ENCODE measurements around the gene TAB2.
"Not testable (repeated sequence)": the region's sequence is repeated elsewhere in the genome, so short reads cannot be mapped to it uniquely, and the experiment has no call there.

The TAB2 gene

GRCh38 chr6:149335924-149336608 is 18.6 kb downstream of the TAB2 start:
- no peak for DNase-seq

DNA sequence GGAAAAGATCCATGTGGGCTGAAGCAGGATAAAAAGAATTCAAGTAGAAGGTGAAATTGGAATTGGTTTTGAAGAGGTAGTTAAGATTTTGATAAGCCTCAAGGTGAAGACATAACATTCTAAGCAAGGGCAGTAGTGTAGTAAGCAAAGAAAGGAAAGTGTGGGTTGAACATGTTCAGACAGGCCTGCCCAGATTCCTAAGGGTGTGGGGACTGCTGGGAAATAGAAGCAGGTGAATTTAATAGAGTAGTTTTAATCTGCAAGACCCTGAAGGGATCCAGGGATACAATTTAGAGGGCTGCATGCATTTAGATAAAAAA is 19.1 kb downstream of the TAB2 start:
- no peak for DNase-seq

DNA sequence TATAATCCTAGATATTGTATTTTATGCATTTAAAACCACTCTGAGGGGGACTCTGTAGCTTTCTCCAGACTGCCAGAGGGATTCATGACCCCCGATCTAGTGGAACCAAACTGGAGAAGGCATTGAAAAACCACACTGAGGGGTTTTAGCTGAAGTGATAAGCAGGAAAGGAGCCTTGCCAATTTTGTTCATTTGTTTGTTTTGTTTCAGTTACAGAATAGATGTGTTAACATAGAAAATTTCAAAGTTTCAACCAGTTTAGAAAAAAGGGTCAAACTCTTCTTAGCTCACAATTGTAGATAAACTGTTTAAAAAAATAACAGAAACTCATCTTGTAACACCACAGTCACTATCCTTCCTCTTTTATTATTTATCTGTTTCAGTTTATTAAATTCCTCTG is 19.8 kb downstream of the TAB2 start:
- DNase-seq = no peak

DNA sequence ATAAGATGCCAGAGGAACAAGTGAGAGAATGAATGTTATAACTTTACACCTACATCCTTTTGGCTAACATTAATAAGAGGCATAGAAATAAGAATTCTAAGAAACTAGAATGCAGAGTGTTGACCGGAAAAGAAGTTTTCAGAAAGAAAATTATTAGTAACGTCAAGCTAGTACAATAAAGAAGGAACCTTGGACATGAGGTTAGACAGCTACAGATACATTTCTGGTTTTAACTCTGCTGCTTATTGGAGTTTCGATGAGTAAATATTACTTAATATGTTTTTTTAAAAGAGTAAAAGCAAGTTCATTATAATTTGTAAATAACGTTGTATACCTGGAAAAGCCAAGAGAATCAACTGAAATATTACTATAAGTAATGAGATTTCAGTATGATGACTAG is 22.7 kb downstream of the TAB2 start:
- no peak for DNase-seq

GRCh38 chr6:149342525-149342924 is 25.0 kb downstream of the TAB2 start:
- DNase-seq = no peak

DNA sequence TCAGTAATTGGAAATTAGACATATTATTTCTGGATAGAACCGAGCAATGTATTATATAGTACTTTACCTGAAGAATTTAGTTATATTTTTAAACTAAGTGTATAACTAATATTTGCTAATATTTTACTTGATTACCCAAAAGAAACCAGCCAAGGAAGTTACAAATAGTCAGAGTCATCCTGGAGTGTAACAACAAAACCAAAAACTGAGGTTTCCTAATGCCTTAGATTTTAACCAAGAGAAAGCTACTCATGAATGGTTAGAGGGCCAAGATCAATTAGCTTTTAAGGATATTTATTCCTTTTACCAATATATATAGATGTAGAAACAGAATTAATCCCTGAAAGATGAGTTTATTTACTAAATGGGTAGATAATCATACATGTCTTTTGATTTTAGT is 26.0 kb downstream of the TAB2 start:
- DNase-seq = no peak

DNA sequence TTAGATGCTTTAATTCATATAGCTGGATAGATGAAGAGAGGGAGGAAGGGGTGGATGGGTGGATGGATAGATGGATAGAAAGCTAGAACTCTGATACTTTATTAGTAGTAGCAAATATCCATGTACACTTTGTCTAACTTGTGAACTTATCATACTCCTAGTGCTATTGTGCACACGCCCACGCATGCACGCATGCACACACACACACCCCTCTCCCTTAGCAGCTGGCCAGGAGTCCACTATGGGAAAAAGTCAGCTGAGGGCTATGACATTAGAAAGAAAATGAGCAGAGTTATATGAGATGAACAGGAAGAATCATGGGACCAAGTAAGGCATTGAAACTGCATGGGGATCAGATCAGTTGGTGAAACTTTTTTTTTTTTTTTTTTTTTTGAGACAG is 28.6 kb downstream of the TAB2 start:
- no peak for DNase-seq

DNA sequence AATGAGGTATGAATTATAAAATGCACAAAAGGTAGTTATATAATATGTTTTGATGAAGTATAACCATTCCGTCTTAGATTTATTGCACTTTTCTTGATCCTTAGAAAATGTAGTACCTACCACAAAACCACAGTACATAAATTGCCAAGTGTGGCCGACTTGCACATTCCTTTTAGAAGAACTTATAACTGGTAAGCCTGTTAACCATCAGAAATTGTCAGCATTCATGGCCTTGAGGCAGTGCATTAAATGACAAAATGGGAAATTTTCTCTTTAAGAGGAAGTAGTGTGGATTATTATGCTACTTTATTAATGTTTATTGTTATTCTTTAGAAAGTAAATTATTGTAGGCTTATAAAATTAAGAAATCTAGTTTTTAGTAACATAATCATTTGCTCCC is 29.6 kb downstream of the TAB2 start:
- no peak for DNase-seq

DNA sequence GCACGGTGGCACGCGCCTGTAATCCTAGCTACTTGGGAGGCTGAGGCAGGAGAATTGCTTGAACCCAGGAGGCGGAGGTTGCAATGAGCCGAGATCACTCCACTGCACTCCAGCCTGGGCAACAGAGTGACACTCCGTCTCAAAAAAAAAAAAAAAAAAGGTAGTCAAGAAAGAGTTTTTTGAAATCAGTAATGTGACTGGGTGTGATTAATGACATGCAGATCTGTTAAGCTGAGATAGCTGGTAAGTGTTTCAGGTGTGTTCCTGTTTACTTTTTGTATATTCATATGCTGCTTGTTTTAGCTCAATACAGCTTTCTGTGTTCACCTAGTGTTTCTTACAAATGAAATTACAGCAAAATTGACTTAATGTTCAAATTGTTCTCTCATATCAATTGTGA is 31.8 kb downstream of the TAB2 start:
- DNase-seq = not testable (repeated sequence)

DNA sequence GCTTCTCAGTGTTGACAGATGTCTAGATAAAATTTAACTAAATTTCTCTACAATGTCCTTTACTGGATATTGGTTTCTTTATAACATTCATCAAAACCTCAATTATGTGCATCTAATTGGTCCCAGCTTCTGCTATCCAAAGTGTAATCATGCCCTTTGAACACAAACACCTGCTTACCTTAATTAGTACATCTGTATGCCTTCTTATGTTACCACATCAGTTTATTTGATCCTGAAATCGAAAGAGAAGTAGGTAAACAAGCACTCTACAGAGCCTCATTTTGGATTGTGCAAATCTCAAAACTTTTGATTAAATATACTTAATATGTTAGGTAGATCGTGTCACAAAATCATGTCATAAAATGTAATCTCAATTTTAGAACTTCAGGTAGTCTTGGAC is 36.5 kb downstream of the TAB2 start:
- no peak for DNase-seq

DNA sequence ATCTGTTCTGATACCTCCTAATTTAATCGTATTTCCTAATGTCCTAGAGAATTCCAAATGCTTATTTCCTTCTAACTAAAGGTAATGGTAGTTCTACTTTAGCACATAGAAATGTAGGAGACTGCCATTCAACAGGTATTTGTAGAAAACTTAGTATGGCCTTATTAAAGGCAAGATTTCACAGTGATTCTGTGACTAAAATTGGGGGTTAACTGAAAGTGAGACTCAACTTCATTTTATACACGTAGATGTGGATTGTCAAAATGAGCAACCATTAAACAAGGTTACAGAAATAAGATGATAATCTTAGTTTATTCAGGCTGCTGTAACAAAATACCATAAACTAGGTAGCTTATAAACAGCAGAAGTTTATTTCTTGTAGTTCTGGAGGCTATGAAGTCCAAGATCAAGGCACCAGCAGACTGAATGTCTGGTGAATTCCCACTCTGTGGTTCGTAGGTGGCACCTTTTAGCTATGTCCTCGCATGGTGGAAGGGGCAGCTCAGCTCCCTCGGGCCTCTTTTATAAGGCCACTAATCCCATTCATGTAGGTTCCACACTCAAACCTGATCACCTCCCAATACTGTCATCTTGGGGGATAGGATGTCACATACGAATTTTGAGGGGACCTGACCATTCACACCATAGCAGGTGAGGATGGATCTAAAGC is 38.7 kb downstream of the TAB2 start:
- no peak for DNase-seq

- DNase-seq = no peak
Measured at GRCh38 chr6:149357726-149358538, 40.4 kb downstream of the TAB2 start.

DNA sequence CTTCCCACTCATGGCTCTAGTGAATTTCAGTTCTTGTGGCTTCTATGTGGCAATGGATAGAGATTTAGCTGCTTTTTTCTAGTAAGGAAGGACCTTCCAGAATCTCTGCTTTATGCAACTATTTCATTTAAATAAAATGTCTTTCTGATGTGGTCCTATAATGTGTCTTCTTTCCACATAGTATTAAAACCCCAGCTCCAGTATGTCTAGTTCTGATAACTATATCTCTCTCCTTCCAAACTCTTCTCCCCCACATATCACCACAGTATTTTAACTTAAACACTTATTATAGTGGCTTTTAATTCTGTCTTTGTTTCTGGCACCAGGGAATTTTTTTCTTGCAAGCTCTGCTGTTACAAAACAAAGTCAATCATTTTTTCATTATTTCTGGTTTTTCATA is 41.9 kb downstream of the TAB2 start:
- DNase-seq = no peak

DNA sequence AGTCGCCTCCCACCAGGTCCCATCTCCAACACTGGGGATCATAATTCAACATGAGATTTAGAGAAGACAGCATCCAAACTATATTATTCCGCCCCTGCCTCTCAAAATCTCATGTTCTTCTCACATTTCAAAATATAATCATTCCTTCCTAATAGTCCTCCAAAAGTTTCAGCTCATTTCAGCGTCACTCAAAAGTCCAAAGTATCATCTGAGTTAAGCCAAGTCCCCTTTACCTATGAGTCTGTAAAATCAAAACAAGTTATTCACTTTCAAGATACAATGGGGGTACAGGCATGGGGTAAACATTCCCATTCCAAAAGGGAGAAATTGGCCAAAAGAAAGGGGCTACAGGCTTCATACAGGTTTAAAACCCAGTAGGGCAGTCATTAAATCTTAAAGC is 43.0 kb downstream of the TAB2 start:
- no peak for DNase-seq

DNA sequence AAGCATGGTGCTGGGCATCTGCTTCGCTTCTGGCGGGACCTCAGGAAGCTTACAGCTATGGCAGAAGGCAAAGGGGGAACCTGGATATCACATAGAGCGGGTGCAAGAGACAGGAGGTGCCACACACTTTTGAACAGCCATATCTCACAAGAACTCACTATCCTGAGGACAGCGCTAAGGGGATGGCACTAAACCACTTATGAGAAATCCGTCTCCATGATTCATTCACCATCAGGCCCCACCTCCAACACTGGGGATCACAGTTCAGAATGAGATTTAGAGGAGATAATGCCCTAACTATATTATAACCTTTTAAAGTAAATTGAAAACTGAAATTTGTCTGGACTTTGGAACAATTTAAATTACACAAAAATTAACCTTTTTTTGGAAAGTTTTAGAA is 44.8 kb downstream of the TAB2 start:
- no peak for DNase-seq

- no peak for DNase-seq
Measured at GRCh38 chr6:149363154-149363553, 45.6 kb downstream of the TAB2 start.

GRCh38 chr6:149364557-149364956 is 47.0 kb downstream of the TAB2 start:
- DNase-seq = no peak

DNA sequence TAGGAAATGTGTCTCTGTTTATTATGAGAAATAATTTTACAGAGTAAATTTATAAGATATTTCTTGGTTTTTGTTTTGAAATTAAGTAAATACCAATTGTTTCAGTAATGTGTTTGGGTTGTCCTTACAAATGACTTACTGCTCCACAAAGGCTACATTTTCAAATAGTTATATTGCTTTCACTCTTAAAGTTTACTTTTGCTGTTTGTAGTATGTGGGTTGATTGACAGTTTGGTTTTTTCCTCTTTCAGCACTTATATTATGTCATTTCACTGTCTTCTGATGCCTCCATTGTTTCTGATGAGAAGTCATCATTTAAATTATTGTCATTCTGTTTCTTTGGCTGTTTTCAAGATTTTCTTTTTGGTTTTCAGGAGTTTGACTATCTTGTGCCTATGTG is 47.7 kb downstream of the TAB2 start:
- DNase-seq = no peak

- no peak for DNase-seq
Measured at GRCh38 chr6:149366267-149366921, 48.9 kb downstream of the TAB2 start.

- DNase-seq = no peak
Measured at GRCh38 chr6:149368065-149368464, 50.6 kb downstream of the TAB2 start.

- DNase-seq = no peak
Measured at GRCh38 chr6:149371154-149371553, 53.6 kb downstream of the TAB2 start.

GRCh38 chr6:149372062-149372461 is 54.5 kb downstream of the TAB2 start:
- no peak for DNase-seq

- DNase-seq = no peak
Measured at GRCh38 chr6:149373511-149373910, 56.0 kb downstream of the TAB2 start.

GRCh38 chr6:149379977-149380376 is 62.5 kb downstream of the TAB2 start:
- no peak for DNase-seq
